Measurements from ENCODE around the gene MBD5. TPM values are rescaled to one million over a fixed set of nuclear protein-coding genes. Genes with fewer than 3 reads are reported as not detected.

Gene MBD5
- total RNA-seq, 1 experiment from 2014 or later: 18.0 TPM

GRCh38 chr2:148410899-148411298 lies 390.0 kb downstream of the MBD5 start:
- H3K4me1 ChIP-seq: no peaks in the 10 kb centered on the region
- no peak for DNase-seq
- no peaks in the 10 kb centered on the region; the same call in 1 of the 2 replicates for H3K36me3 ChIP-seq
- H3K27me3 ChIP-seq: no peaks in the 10 kb centered on the region
- no peaks in the 10 kb centered on the region; the same call in 1 of the 2 replicates for H3K9me3 ChIP-seq (replicated peaks)
- no peak overlapping the region for H3K4me3 ChIP-seq
- H3K27ac ChIP-seq: no peak overlapping the region

- no peaks in the 10 kb centered on the region for H3K4me1 ChIP-seq
- H3K27me3 ChIP-seq: no peaks in the 10 kb centered on the region
Measured at GRCh38 chr2:148416248-148416647, 395.4 kb downstream of the MBD5 start.

GRCh38 chr2:148430101-148430500 lies 409.2 kb downstream of the MBD5 start:
- no peak for DNase-seq
- H3K4me3 ChIP-seq: no peak overlapping the region

More at GRCh38 chr2:148416248-148416647, 395.4 kb downstream of the MBD5 start:
- DNase-seq: no peak
- H3K27ac ChIP-seq: no peak overlapping the region
- no peaks in the 10 kb centered on the region; the same call in 1 of the 2 replicates for H3K9me3 ChIP-seq (replicated peaks)
- no peak overlapping the region for H3K4me3 ChIP-seq
- H3K36me3 ChIP-seq: no peaks in the 10 kb centered on the region

GRCh38 chr2:148447877-148448276 lies 427.0 kb downstream of the MBD5 start:
- no peak for DNase-seq
- no peaks in the 10 kb centered on the region for H3K27me3 ChIP-seq
- no peaks in the 10 kb centered on the region for H3K36me3 ChIP-seq
- no peaks in the 10 kb centered on the region for H3K4me1 ChIP-seq
- no peak overlapping the region for H3K4me3 ChIP-seq
- H3K9me3 ChIP-seq (replicated peaks): no peaks in the 10 kb centered on the region
- H3K27ac ChIP-seq: no peak overlapping the region

More at GRCh38 chr2:148430101-148430500, 409.2 kb downstream of the MBD5 start:
- Histone ChIP-seq H3K27me3 (no peaks in the 10 kb centered on the region), H3K27ac (no peak overlapping the region), H3K4me1 (no peaks in the 10 kb centered on the region), H3K9me3 (replicated peaks) (no peaks in the 10 kb centered on the region), H3K36me3 (no peaks in the 10 kb centered on the region)

- Histone ChIP-seq H3K36me3 (no peaks in the 10 kb centered on the region), H3K9me3 (replicated peaks) (no peaks in the 10 kb centered on the region), H3K27ac (no peak overlapping the region), H3K4me1 (no peaks in the 10 kb centered on the region), H3K27me3 (no peaks in the 10 kb centered on the region), H3K4me3 (no peak overlapping the region)
- DNase-seq: no peak
Measured at GRCh38 chr2:148450531-148450930, 429.6 kb downstream of the MBD5 start.

GRCh38 chr2:148451046-148451445 lies 430.2 kb downstream of the MBD5 start:
- Histone ChIP-seq H3K9me3 (replicated peaks) (no peaks in the 10 kb centered on the region), H3K4me3 (no peak overlapping the region), H3K27ac (no peak overlapping the region), H3K36me3 (no peaks in the 10 kb centered on the region), H3K4me1 (no peaks in the 10 kb centered on the region), H3K27me3 (no peaks in the 10 kb centered on the region)
- no peak for DNase-seq

- no peak for DNase-seq
- H3K4me3 ChIP-seq: no peak overlapping the region
- peaks cover 17% of the 10 kb centered on the region for H3K4me1 ChIP-seq
- H3K36me3 ChIP-seq: no peaks in the 10 kb centered on the region
- no peaks in the 10 kb centered on the region for H3K9me3 ChIP-seq (replicated peaks)
- no peak overlapping the region for H3K27ac ChIP-seq
- H3K27me3 ChIP-seq: no peaks in the 10 kb centered on the region
Measured at GRCh38 chr2:148455791-148456190, 434.9 kb downstream of the MBD5 start.

- H3K36me3 ChIP-seq: no peaks in the 10 kb centered on the region
Measured at GRCh38 chr2:148458171-148458570, 437.3 kb downstream of the MBD5 start.

GRCh38 chr2:148459377-148459778 lies 438.5 kb downstream of the MBD5 start:
- Histone ChIP-seq H3K4me1 (peaks cover 17% of the 10 kb centered on the region), H3K4me3 (no peak overlapping the region), H3K36me3 (no peaks in the 10 kb centered on the region), H3K27me3 (no peaks in the 10 kb centered on the region), H3K27ac (no peak overlapping the region), H3K9me3 (replicated peaks) (no peaks in the 10 kb centered on the region)
- no peak for DNase-seq

More at GRCh38 chr2:148458171-148458570, 437.3 kb downstream of the MBD5 start:
- Histone ChIP-seq H3K4me1 (peaks cover 17% of the 10 kb centered on the region), H3K4me3 (no peak overlapping the region), H3K27me3 (no peaks in the 10 kb centered on the region), H3K9me3 (replicated peaks) (no peaks in the 10 kb centered on the region), H3K27ac (no peak overlapping the region)
- no peak for DNase-seq

- DNase-seq: no peak
- H3K9me3 ChIP-seq (replicated peaks): no peaks in the 10 kb centered on the region
- no peak overlapping the region for H3K4me3 ChIP-seq
- H3K4me1 ChIP-seq: peaks cover 14% of the 10 kb centered on the region
- H3K36me3 ChIP-seq: peaks cover 4% of the 10 kb centered on the region; the same call in 1 of the 2 replicates
- no peaks in the 10 kb centered on the region for H3K27me3 ChIP-seq
- no peak overlapping the region for H3K27ac ChIP-seq
Measured at GRCh38 chr2:148461876-148462275, 441.0 kb downstream of the MBD5 start.

GRCh38 chr2:148475626-148476025 lies 454.7 kb downstream of the MBD5 start:
- no peaks in the 10 kb centered on the region for H3K4me1 ChIP-seq
- H3K9me3 ChIP-seq (replicated peaks): no peaks in the 10 kb centered on the region
- no peak for DNase-seq
- no peak overlapping the region for H3K4me3 ChIP-seq
- no peaks in the 10 kb centered on the region for H3K27me3 ChIP-seq
- no peaks in the 10 kb centered on the region for H3K36me3 ChIP-seq
- no peak overlapping the region for H3K27ac ChIP-seq

GRCh38 chr2:148479398-148479797 lies 458.5 kb downstream of the MBD5 start:
- Histone ChIP-seq H3K9me3 (replicated peaks) (no peaks in the 10 kb centered on the region), H3K36me3 (no peaks in the 10 kb centered on the region), H3K27ac (no peak overlapping the region), H3K27me3 (no peaks in the 10 kb centered on the region), H3K4me3 (no peak overlapping the region), H3K4me1 (peaks cover 12% of the 10 kb centered on the region)
- DNase-seq: no peak

GRCh38 chr2:148483665-148484064 lies 462.8 kb downstream of the MBD5 start:
- Histone ChIP-seq H3K27ac (no peak overlapping the region), H3K9me3 (replicated peaks) (no peaks in the 10 kb centered on the region), H3K36me3 (no peaks in the 10 kb centered on the region), H3K4me3 (no peak overlapping the region), H3K27me3 (no peaks in the 10 kb centered on the region), H3K4me1 (peaks cover 12% of the 10 kb centered on the region)
- DNase-seq: peak; percentile 78 to 83

GRCh38 chr2:148484066-148484465 lies 463.2 kb downstream of the MBD5 start:
- Histone ChIP-seq H3K27me3 (no peaks in the 10 kb centered on the region), H3K4me1 (peaks cover 12% of the 10 kb centered on the region), H3K27ac (no peak overlapping the region), H3K4me3 (no peak overlapping the region), H3K9me3 (replicated peaks) (no peaks in the 10 kb centered on the region), H3K36me3 (no peaks in the 10 kb centered on the region)
- DNase-seq: no peak

GRCh38 chr2:148486655-148487054 lies 465.8 kb downstream of the MBD5 start:
- Histone ChIP-seq H3K27ac (no peak overlapping the region), H3K27me3 (no peaks in the 10 kb centered on the region), H3K4me3 (no peak overlapping the region), H3K4me1 (peaks cover 12% of the 10 kb centered on the region), H3K9me3 (replicated peaks) (no peaks in the 10 kb centered on the region), H3K36me3 (no peaks in the 10 kb centered on the region)
- no peak for DNase-seq

GRCh38 chr2:148487439-148487838 lies 466.5 kb downstream of the MBD5 start:
- Histone ChIP-seq H3K27ac (no peak overlapping the region), H3K4me1 (peaks cover 12% of the 10 kb centered on the region), H3K36me3 (no peaks in the 10 kb centered on the region), H3K27me3 (no peaks in the 10 kb centered on the region), H3K9me3 (replicated peaks) (no peaks in the 10 kb centered on the region), H3K4me3 (no peak overlapping the region)
- DNase-seq: no peak

Data from SJCRH30 (cell line).